NCI-H2196 treated with DMSO at 0.1 percent for 48 hours (cell line): ENCODE results near the gene HNRNPF.
A peak's percentile ranks its signal among the peaks of the same experiment; 100 is the strongest.
"Not testable (repeated sequence)": the region's sequence is repeated elsewhere in the genome, so short reads cannot be mapped to it uniquely, and the experiment has no call there.

Source experiments
- DNase-seq: peaks from one replicate; lab custom pipeline; 2025; ENCODE audit not compliant: unreplicated experiment; lab: John Stamatoyannopoulos, UW

HNRNPF gene

GRCh38 chr10:43398939-43399319 is 10.1 kb downstream of the HNRNPF start:
- no peak for DNase-seq

- peak; percentile 58 for DNase-seq
These were observed 11.9 kb downstream of the HNRNPF start for GRCh38 chr10:43396928-43397624.

DNA sequence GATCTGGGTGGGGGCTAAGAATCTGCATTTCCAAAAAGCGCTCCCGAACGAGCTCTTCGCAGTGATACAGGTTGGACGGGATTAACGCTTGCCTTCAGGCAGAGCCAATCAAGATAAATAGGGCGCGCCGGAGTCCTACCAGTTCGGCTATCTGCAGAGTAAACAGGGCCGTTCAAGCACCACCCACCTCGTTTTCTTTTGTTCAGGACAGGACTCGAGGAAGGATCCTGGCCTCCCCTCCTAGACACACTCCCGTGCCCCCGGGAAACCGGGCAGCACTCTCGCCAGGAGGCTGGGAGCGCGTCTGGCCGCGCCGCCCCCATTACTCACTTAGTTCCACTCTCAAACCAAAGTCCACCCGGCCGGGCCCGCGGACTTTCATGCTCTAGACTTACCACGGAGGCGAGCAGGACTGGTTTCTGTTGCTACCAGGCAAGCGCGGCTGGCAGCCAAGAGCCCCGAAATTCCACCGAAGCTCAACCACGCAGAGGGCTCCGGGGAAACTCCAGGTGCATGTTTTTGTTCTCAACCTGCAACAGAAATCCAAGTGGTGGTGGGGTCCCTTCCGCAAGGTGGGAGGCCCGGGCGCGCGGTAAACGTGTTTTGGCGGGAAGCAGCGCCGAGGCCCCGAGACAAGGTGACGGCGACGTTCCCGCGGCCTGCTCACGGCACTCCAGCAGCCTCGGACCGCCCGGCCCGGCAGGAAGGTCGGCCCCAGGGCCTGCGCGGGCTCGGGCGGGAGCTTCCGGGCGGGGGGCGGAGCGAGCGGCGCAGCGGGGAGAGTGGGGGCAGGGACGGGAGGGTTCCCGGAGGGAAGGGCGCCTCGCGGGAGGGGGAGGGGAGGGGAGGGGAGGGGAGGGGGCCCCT is 12.7 kb downstream of the HNRNPF start:
- DNase-seq = peak; percentile 28

DNA sequence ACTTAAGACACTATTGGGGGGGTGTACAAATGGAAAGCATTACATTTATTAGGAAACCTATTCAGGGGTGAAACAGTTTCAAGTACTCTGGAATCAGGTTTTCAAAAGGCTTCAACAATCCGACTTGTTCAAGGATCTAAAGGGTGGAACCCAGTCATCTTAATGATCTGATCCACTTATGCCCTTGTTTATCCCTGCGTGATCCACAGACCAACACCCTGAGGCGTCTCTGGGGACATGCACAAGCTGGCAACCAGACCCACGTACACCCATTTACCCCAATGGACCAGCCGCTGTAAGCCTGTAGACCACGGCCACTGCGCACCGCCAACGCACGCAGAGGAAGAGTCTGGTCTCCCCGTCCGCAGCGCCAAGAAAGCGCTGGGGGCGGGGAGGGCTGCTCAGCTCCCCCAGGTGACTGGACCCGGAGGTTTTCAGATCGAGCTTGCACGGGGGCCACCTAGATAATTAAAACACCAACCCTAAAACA is 13.4 kb downstream of the HNRNPF start:
- no peak for DNase-seq

GRCh38 chr10:43394868-43395267 is 14.1 kb downstream of the HNRNPF start:
- DNase-seq = no peak

GRCh38 chr10:43393606-43394360 is 15.2 kb downstream of the HNRNPF start:
- DNase-seq = no peak

- DNase-seq = not testable (repeated sequence)
These were observed 15.8 kb downstream of the HNRNPF start for GRCh38 chr10:43393186-43393585.

- DNase-seq = no peak
These were observed 16.2 kb downstream of the HNRNPF start for GRCh38 chr10:43392748-43393147.

DNA sequence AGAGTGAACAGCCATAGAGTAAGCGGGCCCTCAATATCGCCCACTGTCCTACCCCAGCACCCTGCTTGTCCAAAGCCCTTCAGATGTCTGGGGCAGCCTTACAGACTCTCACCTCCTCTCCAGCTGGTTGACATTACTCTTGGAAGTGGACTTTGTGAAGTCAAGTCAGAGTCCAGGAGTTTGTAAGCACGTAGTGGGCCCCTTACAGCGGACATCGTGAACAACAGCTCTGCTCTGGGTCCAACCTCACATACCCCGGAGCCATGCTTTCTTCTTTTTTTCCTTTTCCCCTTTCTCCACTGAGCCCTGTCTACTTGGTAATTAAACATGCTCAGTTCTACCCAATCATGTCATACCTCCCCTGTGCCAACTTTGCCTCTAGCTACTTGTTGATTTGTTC is 17.5 kb downstream of the HNRNPF start:
- DNase-seq = no peak

DNA sequence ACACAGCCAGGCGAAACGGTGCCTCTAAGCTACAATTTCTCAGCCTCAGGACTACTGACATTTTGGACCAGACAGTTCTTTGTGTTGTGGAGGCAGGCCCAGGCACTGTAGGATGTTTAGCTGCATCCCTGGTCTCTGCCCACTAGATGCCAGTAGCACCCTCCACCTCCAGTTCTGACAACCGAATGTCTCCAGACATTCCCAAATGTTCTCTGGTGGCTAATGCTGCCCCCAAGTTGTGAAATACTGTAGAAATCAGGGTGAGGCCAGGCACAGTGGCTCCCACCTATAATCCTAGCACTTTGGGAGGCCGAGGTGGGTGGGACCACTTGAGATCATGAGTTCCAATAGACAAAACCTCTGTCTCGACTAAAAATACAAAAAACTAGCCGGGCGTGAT is 18.2 kb downstream of the HNRNPF start:
- DNase-seq = no peak

DNA sequence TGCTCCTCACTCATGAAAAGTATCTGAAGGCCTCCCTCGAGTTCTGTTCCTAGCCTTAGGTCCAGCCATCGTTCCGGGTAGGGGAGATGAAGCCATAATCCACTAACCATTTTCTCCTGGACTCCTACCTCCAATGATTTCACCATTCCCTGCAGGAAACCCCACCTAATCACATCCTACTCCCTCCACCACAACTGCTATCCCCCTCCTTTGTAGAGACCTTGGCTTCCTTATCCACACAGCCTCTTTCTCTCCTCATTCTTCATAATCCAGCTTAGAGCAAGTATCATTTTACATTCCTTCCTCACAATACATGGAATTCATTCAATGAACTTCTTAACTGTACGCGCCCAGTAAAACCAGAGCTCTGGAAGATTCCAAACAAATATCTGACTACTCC is 18.7 kb downstream of the HNRNPF start:
- no peak for DNase-seq

DNA sequence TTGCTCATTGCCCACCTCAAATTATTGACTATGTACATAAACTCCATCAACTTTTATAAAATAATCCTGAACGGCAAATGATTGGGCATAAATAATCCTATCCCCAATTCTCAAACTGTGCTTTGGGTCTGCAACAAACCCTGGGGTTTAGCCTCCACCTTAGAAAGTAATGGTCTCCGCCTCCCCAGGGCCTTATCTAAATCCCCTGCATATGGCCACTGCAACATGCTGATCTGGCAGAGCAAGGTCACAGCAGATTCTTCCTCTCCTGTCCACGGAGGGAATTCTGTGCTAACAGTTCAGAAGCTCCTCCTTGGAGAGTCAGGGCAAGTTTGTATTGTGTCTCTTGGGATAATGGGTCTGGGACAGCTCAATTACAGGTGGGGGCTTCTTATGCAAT is 19.1 kb downstream of the HNRNPF start:
- DNase-seq = no peak

DNA sequence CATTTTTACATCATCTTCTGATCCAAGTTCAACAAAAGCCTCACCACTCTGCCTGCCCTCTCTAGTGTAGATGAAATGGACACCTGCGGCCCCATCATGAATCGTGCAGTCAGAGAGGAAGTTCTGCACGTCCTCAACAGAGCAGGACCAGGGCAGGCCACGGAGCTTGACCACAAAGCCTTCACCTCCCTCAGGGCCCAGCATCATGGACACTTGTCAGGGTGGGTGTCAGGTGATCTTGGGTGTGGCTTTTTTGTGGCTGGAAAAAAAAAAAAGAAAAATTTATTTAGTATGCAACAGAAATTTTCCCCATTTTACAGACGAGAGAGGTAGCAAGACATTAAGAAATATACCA is 21.3 kb downstream of the HNRNPF start:
- no peak for DNase-seq

DNA sequence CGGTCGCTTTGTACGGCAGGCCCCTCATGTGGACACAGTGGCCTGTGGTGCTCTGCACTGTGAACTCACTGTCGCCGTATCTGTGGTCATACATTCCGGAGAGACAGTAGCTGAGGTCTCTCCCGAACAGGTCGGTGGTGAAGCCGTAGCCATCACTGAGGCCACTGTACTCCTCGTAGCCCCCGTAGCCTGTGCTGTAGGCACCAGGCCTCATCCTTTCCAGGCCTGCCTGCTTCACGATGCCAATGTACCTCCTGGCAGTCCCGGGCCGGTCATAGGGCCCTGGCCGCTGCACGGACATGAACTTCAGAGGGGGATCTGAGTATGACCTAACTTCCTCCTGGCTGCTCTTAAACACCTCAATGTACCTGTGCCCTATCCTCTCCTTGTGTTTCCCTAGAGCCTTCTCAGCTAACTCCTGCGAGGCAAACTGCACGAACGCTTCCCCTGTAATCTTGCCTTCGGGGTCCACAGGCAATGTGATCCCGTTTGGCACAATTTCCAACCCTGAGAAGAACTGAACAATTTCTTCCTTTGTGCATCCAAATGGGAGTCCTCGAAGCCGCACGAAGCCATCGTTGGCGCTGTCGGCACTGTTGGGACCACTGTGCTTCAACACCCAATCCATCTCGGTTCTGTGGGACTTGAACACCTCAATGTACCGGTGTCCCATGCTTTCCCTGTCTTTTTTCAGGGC is 21.9 kb downstream of the HNRNPF start:
- DNase-seq = no peak

DNA sequence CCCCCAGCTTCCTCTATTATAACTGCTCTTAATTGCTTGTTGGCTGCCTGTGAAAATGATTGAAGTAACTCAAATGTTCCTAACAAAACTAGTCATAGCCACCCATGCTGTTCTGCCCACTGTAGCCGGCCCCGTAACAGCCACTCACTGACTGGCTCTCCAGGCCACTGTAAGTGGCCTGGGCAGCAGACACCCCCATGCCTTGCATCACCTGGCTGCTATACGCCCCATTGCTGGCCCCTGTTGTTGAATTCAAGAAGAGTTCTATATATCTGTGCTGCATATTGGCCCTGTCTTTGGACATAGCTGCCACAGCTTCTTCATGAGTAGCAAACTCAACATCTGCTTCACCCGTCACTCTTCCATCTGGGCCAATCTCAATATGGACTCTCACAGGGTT is 22.4 kb downstream of the HNRNPF start:
- no peak for DNase-seq

DNA sequence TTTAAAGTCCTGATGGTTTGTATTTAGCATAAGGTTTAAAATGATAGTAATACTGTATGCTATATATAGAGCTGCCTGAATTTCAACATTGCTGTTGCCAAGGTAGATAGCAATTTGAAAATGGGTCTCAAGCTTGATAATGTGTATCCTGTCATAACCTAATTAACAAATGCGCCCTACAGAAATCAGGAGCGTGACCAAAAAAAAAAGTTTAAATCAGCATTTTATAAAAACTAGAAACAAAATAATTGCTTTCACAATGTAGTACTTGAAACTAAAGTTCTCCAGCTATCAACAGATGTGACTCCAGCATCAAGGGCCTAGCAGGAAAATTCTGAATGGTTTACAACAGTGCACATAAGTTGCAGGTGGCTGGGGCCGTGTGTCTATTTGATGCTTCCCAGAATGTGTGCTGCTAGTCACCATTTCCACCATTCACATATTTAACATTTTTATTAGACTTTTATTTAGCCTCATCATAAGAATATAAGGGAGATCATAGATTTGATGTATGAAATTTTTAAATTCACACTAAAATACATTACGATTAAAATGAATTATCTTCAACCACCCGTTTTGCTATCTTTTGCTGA is 23.5 kb downstream of the HNRNPF start:
- no peak for DNase-seq

DNA sequence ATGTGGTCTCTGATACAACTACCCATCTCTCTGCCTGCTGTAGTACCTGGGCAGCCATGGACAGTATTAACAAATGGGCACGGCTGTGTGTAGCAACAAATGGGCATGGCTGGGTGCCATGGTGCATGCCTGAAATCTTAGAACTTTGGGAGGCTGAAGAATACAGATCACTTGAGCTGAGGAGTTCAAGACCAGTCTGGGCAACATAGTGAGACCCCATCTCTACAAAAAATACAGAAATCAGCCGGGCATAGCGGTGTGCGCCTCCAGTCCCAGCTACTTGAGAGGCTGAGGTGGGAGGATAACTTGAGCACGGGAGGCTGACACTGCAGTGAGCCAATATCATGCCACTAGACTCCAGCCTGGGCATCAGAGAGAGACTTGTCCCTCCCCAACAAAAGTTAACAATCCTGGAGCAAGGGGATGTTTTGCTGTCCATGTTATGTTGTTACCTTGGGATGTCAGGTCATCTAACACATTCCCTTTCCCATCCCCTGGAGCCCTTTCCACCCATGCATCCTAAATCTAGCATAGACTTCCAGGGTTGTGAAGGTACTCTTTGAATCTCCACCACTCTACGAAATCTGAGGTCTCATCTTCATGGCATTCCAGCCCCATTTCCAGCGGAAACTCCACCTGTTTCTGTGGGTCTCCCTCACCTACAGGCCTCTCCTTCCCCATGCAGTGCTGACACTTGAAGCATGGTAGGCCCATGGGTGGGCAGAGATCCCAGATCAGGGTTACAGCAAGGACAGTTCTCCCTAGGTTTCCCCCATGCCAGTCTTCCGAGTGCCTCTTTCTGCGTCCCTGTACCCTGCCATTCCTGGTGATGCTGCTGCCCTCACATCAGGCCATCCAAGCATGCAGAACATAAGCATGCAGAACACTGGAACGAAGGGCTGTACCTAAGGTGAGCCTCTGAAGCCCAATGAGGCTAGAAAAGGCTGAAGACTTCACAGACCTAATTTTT is 24.4 kb downstream of the HNRNPF start:
- no peak for DNase-seq

GRCh38 chr10:43383204-43383971 is 25.6 kb downstream of the HNRNPF start:
- no peak for DNase-seq
